Measurements from ENCODE around the gene LBR.

DNA sequence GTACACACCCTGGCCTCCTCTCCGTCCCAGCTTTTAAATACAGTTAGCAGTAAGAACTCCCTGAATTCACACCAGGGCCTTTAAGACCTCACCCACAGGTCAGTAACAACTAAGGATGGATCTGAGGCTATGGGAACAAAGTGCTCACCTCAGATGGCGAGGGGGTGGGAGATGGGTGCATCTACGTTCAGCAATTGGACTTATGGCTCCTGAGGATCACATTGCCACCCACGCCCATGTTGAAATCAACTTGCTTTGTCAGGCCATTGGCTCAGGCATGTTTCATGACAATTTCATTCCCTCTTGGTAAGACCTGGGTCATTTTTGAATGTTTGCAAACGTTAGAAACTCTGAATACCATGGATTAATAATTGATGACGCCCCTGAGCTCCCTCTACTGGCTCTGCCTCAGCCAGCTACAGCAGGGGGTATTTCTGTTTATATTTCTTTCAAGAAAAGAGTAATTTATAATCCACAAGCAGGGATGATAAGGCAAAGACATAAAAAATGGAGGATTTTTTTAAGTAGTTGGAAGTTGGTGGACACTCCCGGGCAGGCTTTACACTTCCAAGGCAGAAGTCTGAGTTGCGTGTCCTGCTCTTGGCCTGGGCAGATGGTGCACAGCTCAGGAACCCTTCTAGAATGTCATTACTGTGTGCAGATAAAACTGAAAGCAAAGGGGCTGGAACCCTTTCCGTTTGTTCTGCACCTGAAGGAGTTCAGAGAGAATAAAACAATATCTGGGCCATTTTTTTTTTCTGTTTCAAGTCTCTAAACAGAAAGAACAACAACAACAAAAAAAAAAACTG, 13.7 kb upstream of the LBR start:
- TF ChIP-seq, protein P1, sequence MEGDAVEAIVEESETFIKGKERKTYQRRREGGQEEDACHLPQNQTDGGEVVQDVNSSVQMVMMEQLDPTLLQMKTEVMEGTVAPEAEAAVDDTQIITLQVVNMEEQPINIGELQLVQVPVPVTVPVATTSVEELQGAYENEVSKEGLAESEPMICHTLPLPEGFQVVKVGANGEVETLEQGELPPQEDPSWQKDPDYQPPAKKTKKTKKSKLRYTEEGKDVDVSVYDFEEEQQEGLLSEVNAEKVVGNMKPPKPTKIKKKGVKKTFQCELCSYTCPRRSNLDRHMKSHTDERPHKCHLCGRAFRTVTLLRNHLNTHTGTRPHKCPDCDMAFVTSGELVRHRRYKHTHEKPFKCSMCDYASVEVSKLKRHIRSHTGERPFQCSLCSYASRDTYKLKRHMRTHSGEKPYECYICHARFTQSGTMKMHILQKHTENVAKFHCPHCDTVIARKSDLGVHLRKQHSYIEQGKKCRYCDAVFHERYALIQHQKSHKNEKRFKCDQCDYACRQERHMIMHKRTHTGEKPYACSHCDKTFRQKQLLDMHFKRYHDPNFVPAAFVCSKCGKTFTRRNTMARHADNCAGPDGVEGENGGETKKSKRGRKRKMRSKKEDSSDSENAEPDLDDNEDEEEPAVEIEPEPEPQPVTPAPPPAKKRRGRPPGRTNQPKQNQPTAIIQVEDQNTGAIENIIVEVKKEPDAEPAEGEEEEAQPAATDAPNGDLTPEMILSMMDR (IDR thresholded peaks at IDR 0.05; ENCODE audit: low read length) = peak; percentile 81
- no peak for TF ChIP-seq EZH2 (IDR thresholded peaks at IDR 0.05; ENCODE audit: borderline replicate concordance, low read length)

All from OCI-LY1 (cell line).